GM23338 (cell line): ENCODE results near the gene FAT1.

Experiments
- CREB1 ChIP-seq: fragments of 250-450 bp; sonication (Bioruptor Pico); IDR thresholded peaks from 2 replicates; pipeline ENCODE4 v1.5.0; 2020; ENCODE audit warnings: low read depth, mild to moderate bottlenecking, moderate library complexity
- CTCF ChIP-seq, 2 experiments: fragments of 200-600 bp in 1 of 2; sonication (generic) in 1 of 2; conservative IDR thresholded peaks; 2 replicates each; pipeline versions ENCODE4 v1.5.1 to v1.6.1; 2016 to 2017; ENCODE audit warnings: antibody characterized with exemption in 2 of 2, low read depth in 2 of 2, mild to moderate bottlenecking in 2 of 2, moderate library complexity in 1 of 2
- ETS1 ChIP-seq: IDR thresholded peaks from 2 replicates; pipeline ENCODE4 v1.6.1; 2016; ENCODE audit warnings: antibody characterized with exemption
- EZH2 ChIP-seq: fragments of 200-600 bp; sonication (generic); IDR thresholded peaks from one replicate; pipeline ENCODE4 v1.8.0; 2017; ENCODE audit warnings: antibody characterized with exemption, mild to moderate bottlenecking, low read depth; ENCODE audit not compliant: unreplicated experiment
- EZH2phosphoT487 ChIP-seq: fragments of 200-600 bp; sonication (generic); IDR thresholded peaks from one replicate; pipeline ENCODE4 v1.8.1; 2018; ENCODE audit warnings: antibody characterized with exemption; ENCODE audit not compliant: unreplicated experiment
- JUNB ChIP-seq: IDR thresholded peaks from one replicate; pipeline ENCODE4 v1.6.1; 2016; ENCODE audit warnings: antibody characterized with exemption; ENCODE audit not compliant: unreplicated experiment
- NANOG ChIP-seq: IDR thresholded peaks from 2 replicates; pipeline ENCODE4 v1.6.1; 2016; ENCODE audit warnings: antibody characterized with exemption, borderline replicate concordance
- POLR2AphosphoS5 ChIP-seq: IDR thresholded peaks from 2 replicates; pipeline ENCODE4 v1.6.1; 2016; ENCODE audit warnings: antibody characterized with exemption, low read depth
- REST ChIP-seq: IDR thresholded peaks from one replicate; pipeline ENCODE4 v1.6.1; 2018; ENCODE audit warnings: antibody characterized with exemption; ENCODE audit not compliant: unreplicated experiment

- TF ChIP-seq CTCF (conservative IDR thresholded peaks at IDR 0.05; ENCODE audit: low read depth in 2 of 2) = no peak
- no peak for TF ChIP-seq CREB1 (CRISPR knock-in tag)
- no peak for TF ChIP-seq JUNB
- TF ChIP-seq EZH2phosphoT487 = no peak
- TF ChIP-seq POLR2AphosphoS5 = no peak
- no peak for TF ChIP-seq REST
- TF ChIP-seq EZH2 = no peak
- no peak for TF ChIP-seq ETS1
- TF ChIP-seq NANOG = no peak
These were observed 125.0 kb downstream of the FAT1 start for GRCh38 chr4:186598686-186599085.
